Adrenal gland (tissue), 12 donors: ENCODE results near the gene SMARCC1. TPM values are rescaled to one million over a fixed set of nuclear protein-coding genes. Genes with fewer than 3 reads are reported as not detected.
A peak's percentile ranks its signal among the peaks of the same experiment; 100 is the strongest.

Experiments
- DNase-seq, 7 donors: peaks; one replicate each; pipeline ENCODE4 v3.0.0-alpha.2; 2019 to 2020
- H3K27ac ChIP-seq, 5 donors: fragments of 200-600 bp; sonication (generic) in 4 of 5; 1 replicate in 3 of 5; 2 replicates in 2 of 5; pipeline versions ENCODE4 v1.5.1 to v1.8.0; 2016 to 2020; ENCODE audit warnings: mild to moderate bottlenecking in 1 of 5
- H3K27me3 ChIP-seq: fragments of 200-600 bp; 2 replicates; pipeline ENCODE4 v1.8.0; 2021
- H3K36me3 ChIP-seq, 2 donors: fragments of 200-600 bp; replicated peaks in 1 of 2; 1 replicate in 1 of 2; 2 replicates in 1 of 2; pipeline versions ENCODE4 v1.5.1 to v1.8.0; 2018 to 2022
- H3K4me1 ChIP-seq, 2 donors: fragments of 200-600 bp; replicated peaks in 1 of 2; 1 replicate in 1 of 2; 2 replicates in 1 of 2; pipeline versions ENCODE4 v1.5.1 to v1.8.0; 2018 to 2021
- H3K4me3 ChIP-seq, 4 donors: fragments of 200-600 bp; sonication (generic) in 3 of 4; one replicate each; pipeline ENCODE4 v1.5.1; 2016 to 2018
- H3K9me3 ChIP-seq, 3 donors: fragments of 200-600 bp; sonication (generic) in 1 of 3; replicated peaks in 1 of 3; 1 replicate in 2 of 3; 2 replicates in 1 of 3; pipeline versions ENCODE4 v1.5.1 to v1.8.0; 2016 to 2021
- CTCF ChIP-seq, 6 experiments: fragments of 450-650 bp in 4 of 6; fragments of 200-600 bp in 2 of 6; sonication (generic) in 1 of 6; IDR thresholded peaks; 1 replicate in 5 of 6; 2 replicates in 1 of 6; pipeline versions ENCODE4 v1.5.1 to v1.8.0; 2016 to 2021; ENCODE audit warnings: antibody characterized with exemption in 6 of 6, mild to moderate bottlenecking in 2 of 6, moderate library complexity in 1 of 6
- POLR2A ChIP-seq, 2 donors: fragments of 450-650 bp; IDR thresholded peaks; one replicate each; pipeline ENCODE4 v1.6.1; 2017; ENCODE audit warnings: antibody characterized with exemption in 2 of 2, mild to moderate bottlenecking in 2 of 2, moderate library complexity in 1 of 2
- WGBS, 4 donors: extraction: QIAGEN DNeasy Blood & Tissue Kit in 2 of 4; methylation state at CpG; one replicate each; pipeline versions ENCODE4 v1.1.5 to v1.1.7; 2013 to 2017; 5-methylcytosine and 5-hydroxymethylcytosine counted together
- intact Hi-C, 2 donors: fragments of 100-400 bp; cut with DNase I; formaldehyde crosslinking; loops; one replicate each; pipeline versions ENCODE4 v1.14.1 to v1.15.0; 2022 to 2023
- polyA plus RNA-seq, 3 donors: library from polyadenylated mRNA; stranded (reverse); fragments of 200-250 nt in 2 of 3; fragments of 350-450 nt in 1 of 3; fragmentation: Illumina TruSeq in 1 of 3; extraction: RNeasy Lipid Tissue Mini Kit (QIAGEN cat#74804) in 1 of 3; gene quantifications; one replicate each; pipeline ENCODE4 v1.2.3, GENCODE V29; 2013 to 2014
- total RNA-seq, 9 donors: library from RNA; depleted of rRNA in 4 of 9; stranded (reverse); fragments of >200 nt in 4 of 9; fragments of 120-200 nt in 1 of 9; fragmentation: NEBNext Ultra II Directional in 1 of 9; extraction: Animal tissue kit (Norgen Biotek cat#: 25700) in 1 of 9; gene quantifications; one replicate each; pipeline versions ENCODE4 v1.1.0 to v1.2.4, GENCODE V29; 2013 to 2023
- donor health status: healthy with polysubstance abuse.
- donor health status: Bipolar disorder and iron deficiency.
- donor health status: DM: yes; HTN: yes; CAD: no.
- donor health status: DM: no; HTN: no; CAD: no.
- donor health status: DM: no; HTN: no; CAD: no.
- donor health status: DM: yes; HTN: yes; CAD: no.

SMARCC1 gene
- total and polyA plus RNA-seq, 12 donors, result 5.5 to 47.4 (median 19.9) TPM

- DNase-seq, result peak; percentile 15 to 58 (median 33)
- Histone ChIP-seq H3K4me3 (no peak overlapping the region), H3K4me1 (no peaks in the 10 kb centered on the region), H3K27me3 (no peaks in the 10 kb centered on the region), H3K36me3 (no peaks in the 10 kb centered on the region), H3K27ac (no peak overlapping the region), H3K9me3 (no peaks in the 10 kb centered on the region)
- WGBS, 4 donors, result 75 to 97% (median 84%) methylated on average over 12 to 16 of the region's 16 CpGs
- TF ChIP-seq CTCF (IDR thresholded peaks at IDR 0.05) (no peak), POLR2A (IDR thresholded peaks at IDR 0.05) (no peak)
- intact Hi-C loops, result loop anchor here in 1 of 2 donors (10.0 kb wide), 1 partner anchor 139 kb away; no protein-coding TSS in a partner anchor
Observed at GRCh38 chr3:47663630-47664240, 118.0 kb downstream of the SMARCC1 start.

GRCh38 chr3:47661121-47661752 is 120.5 kb downstream of the SMARCC1 start:
- no peaks in the 10 kb centered on the region for H3K36me3 ChIP-seq
- TF ChIP-seq CTCF (IDR thresholded peaks at IDR 0.05) (no peak), POLR2A (IDR thresholded peaks at IDR 0.05) (no peak)

GRCh38 chr3:47658444-47658843 is 123.2 kb downstream of the SMARCC1 start:
- H3K36me3 ChIP-seq, result no peaks in the 10 kb centered on the region
- WGBS, 4 donors, result 94 to 98% (median 97%) methylated on average over 1 of the region's 1 CpG

More at GRCh38 chr3:47661121-47661752, 120.5 kb downstream of the SMARCC1 start:
- Histone ChIP-seq H3K4me1 (no peaks in the 10 kb centered on the region), H3K27ac (no peak overlapping the region), H3K27me3 (no peaks in the 10 kb centered on the region), H3K9me3 (no peaks in the 10 kb centered on the region), H3K4me3 (no peak overlapping the region)
- intact Hi-C loops, result loop anchor here in 1 of 2 donors (10.0 kb wide), 1 partner anchor 136 kb away; no protein-coding TSS in a partner anchor
- 45 to 61% (median 54%) methylated on average over 5 of the region's 5 CpGs for WGBS, 4 donors
- DNase-seq, result peak in 4 of 7 donors; percentile 16 to 32 (median 16)

More at GRCh38 chr3:47658444-47658843, 123.2 kb downstream of the SMARCC1 start:
- no peak for DNase-seq
- H3K27me3 ChIP-seq, result no peaks in the 10 kb centered on the region
- no peak overlapping the region for H3K27ac ChIP-seq
- no peak overlapping the region for H3K4me3 ChIP-seq
- intact Hi-C loops, result no loop called here
- H3K4me1 ChIP-seq, result no peaks in the 10 kb centered on the region
- no peaks in the 10 kb centered on the region for H3K9me3 ChIP-seq
- TF ChIP-seq POLR2A (IDR thresholded peaks at IDR 0.05) (no peak), CTCF (IDR thresholded peaks at IDR 0.05) (no peak)
